ENCODE measurements around the gene ANKRD28.
A peak's percentile ranks its signal among the peaks of the same experiment; 100 is the strongest.

ANKRD28 gene

GRCh38 chr3:15638891-15639262 is 158.9 kb downstream of the ANKRD28 start:
- intact Hi-C loops (cut with DNase I; ENCODE audit: low total_unique reads): loop anchor here (10.0 kb wide), 1 partner anchor 606 kb away; no protein-coding TSS in a partner anchor
- H3K36me3 ChIP-seq: peaks cover 0 to 6% (median 0%) of the 10 kb centered on the region in 3 donors
- H3K4me1 ChIP-seq: peaks cover 0 to 21% (median 19%) of the 10 kb centered on the region in 4 donors
- H3K27me3 ChIP-seq: no peaks in the 10 kb centered on the region
- no peak overlapping the region for H3K4me3 ChIP-seq
- no peak for TF ChIP-seq CTCF (IDR thresholded peaks at IDR 0.05)
- no peak for DNase-seq
- no peaks in the 10 kb centered on the region for H3K9me3 ChIP-seq
- H3K27ac ChIP-seq: no peak overlapping the region

DNA sequence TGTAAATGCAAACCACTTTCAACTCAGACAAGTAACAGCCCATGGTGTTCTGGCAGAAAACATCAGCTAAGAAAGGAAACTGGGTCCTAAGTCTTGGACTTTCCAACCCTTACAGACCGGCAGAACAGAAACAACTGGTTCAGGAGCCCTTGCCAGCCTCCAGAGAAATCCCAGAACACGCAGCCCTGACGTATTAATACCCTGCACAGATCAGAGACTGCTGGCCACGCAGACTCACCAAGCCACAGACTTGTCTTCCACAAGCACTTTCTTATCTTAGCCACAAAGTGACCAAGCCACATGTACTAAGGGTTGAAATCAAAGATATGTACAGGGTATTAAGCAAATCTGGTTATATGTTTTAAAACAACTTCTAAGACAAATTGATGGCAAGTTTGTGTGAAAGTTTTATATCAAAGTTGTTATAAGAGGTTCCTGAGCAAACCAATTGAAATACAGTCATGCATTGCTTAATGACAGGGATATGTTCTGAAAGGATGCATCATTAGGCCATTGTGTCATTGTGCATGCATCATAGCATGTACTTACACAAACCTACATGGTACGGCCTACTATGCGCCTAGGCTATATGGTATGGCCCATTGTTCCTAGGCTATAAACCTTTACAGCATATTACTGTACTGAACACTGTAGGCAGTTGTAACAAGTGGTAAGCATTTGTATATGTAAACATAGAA is 159.4 kb downstream of the ANKRD28 start:
- DNase-seq: no peak
- H3K4me3 ChIP-seq: no peak overlapping the region
- H3K9me3 ChIP-seq: no peaks in the 10 kb centered on the region
- H3K27me3 ChIP-seq: no peaks in the 10 kb centered on the region
- peaks cover 0 to 26% (median 19%) of the 10 kb centered on the region in 4 donors for H3K4me1 ChIP-seq
- H3K36me3 ChIP-seq: peaks cover 0 to 6% (median 0%) of the 10 kb centered on the region in 3 donors
- intact Hi-C loops (cut with DNase I; ENCODE audit: low total_unique reads): loop anchor here (10.0 kb wide), 1 partner anchor 606 kb away; no protein-coding TSS in a partner anchor
- no peak for TF ChIP-seq CTCF (IDR thresholded peaks at IDR 0.05)
- no peak overlapping the region for H3K27ac ChIP-seq

GRCh38 chr3:15637131-15637951 is 160.4 kb downstream of the ANKRD28 start:
- Histone ChIP-seq H3K27ac (no peak overlapping the region), H3K9me3 (no peaks in the 10 kb centered on the region), H3K27me3 (no peaks in the 10 kb centered on the region), H3K4me3 (no peak overlapping the region), H3K4me1 (peaks cover 0 to 26% (median 19%) of the 10 kb centered on the region in 4 donors), H3K36me3 (peaks cover 0 to 6% (median 0%) of the 10 kb centered on the region in 3 donors)
- TF ChIP-seq CTCF (IDR thresholded peaks at IDR 0.05): no peak
- no peak for DNase-seq
- intact Hi-C loops (cut with DNase I; ENCODE audit: low total_unique reads): loop anchor here (10.0 kb wide), 1 partner anchor 607 kb away; no protein-coding TSS in a partner anchor

DNA sequence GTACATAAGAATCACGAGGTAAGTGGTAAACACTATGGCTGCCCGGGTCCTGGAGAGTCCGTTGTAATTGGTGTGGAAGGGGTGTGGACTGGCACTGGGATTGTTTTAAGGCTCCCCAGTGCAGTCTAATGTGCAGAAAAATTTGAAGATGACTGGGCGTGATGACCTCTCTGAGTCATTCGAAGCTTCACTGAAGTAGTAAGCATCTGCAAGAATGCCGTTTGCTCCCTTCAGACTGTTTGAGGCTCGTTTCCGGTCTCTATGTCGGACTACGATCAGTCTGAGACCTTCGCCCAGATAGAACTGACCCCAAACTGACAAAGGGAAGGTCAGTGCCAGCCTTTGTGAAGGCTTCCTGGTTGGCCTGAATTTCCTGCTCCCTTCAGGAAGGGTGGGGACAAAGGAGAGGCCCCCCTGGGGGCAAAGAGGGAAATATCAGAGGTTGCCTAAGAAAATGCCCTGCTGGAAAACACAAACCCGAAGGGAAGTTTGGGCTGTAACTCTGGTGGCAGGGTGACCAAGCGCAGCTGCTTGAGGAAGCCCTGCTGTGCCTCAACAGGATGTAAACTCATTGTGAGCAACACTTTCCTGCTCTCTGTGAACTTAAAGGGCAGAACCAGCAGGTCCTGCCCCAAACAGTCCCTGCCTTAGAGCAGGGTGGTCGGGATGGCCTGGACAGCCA is 161.6 kb downstream of the ANKRD28 start:
- Histone ChIP-seq H3K4me3 (no peak overlapping the region), H3K4me1 (peaks cover 0 to 30% (median 22%) of the 10 kb centered on the region in 4 donors), H3K27me3 (no peaks in the 10 kb centered on the region), H3K9me3 (no peaks in the 10 kb centered on the region), H3K36me3 (peaks cover 0 to 6% (median 0%) of the 10 kb centered on the region in 3 donors), H3K27ac (peak overlapping the region; percentile 51 to 56)
- intact Hi-C loops (cut with DNase I; ENCODE audit: low total_unique reads): loop anchor here (10.0 kb wide), 1 partner anchor 609 kb away; no protein-coding TSS in a partner anchor
- TF ChIP-seq CTCF (IDR thresholded peaks at IDR 0.05): no peak
- DNase-seq: no peak

GRCh38 chr3:15635121-15635661 is 162.6 kb downstream of the ANKRD28 start:
- intact Hi-C loops (cut with DNase I; ENCODE audit: low total_unique reads): loop anchor here (10.0 kb wide), 1 partner anchor 610 kb away; no protein-coding TSS in a partner anchor
- no peak for DNase-seq
- Histone ChIP-seq H3K4me1 (peaks cover 0 to 38% (median 22%) of the 10 kb centered on the region in 4 donors), H3K9me3 (no peaks in the 10 kb centered on the region), H3K36me3 (peaks cover 0 to 6% (median 0%) of the 10 kb centered on the region in 3 donors), H3K4me3 (no peak overlapping the region), H3K27me3 (no peaks in the 10 kb centered on the region), H3K27ac (peak overlapping the region; percentile 51 to 56)
- no peak for TF ChIP-seq CTCF (IDR thresholded peaks at IDR 0.05)

All from tibial artery (tissue), 4 donors.